Stomach (tissue), 9 donors: ENCODE measurements around the gene NCKAP5. TPM values are rescaled to one million over a fixed set of nuclear protein-coding genes. Genes with fewer than 3 reads are reported as not detected.

Experiments
- DNase-seq, 2 donors: peaks; one replicate each; pipeline versions ENCODE4 v3.0.0 to v3.0.0-alpha.2; 2013 to 2019
- H3K27ac ChIP-seq, 5 donors: fragments of 200-600 bp in 4 of 5; sonication (generic) in 4 of 5; one replicate each; pipeline ENCODE4 v1.5.1; 2013 to 2019; ENCODE audit warnings: mild to moderate bottlenecking in 1 of 5, moderate library complexity in 1 of 5
- H3K27me3 ChIP-seq, 3 donors: fragments of 200-600 bp; sonication (generic); one replicate each; pipeline ENCODE4 v1.5.1; 2017 to 2019; ENCODE audit warnings: mixed run types in 1 of 3
- H3K36me3 ChIP-seq, 4 donors: fragments of 200-600 bp; sonication (generic); 1 replicate in 3 of 4; 2 replicates in 1 of 4; pipeline ENCODE4 v1.5.1; 2016 to 2019
- H3K4me1 ChIP-seq, 4 donors: fragments of 200-600 bp; sonication (generic); one replicate each; pipeline ENCODE4 v1.5.1; 2016 to 2019
- H3K4me3 ChIP-seq, 4 donors: fragments of 200-600 bp; sonication (generic) in 3 of 4; one replicate each; pipeline ENCODE4 v1.5.1; 2016 to 2019; ENCODE audit warnings: mild to moderate bottlenecking in 1 of 4
- H3K9me3 ChIP-seq, 4 donors: fragments of 200-600 bp; sonication (generic); one replicate each; pipeline ENCODE4 v1.5.1; 2016 to 2019
- CTCF ChIP-seq, 7 experiments: fragments of 450-650 bp in 4 of 7; fragments of 200-600 bp in 3 of 7; sonication (generic) in 3 of 7; IDR thresholded peaks; one replicate each; pipeline ENCODE4 v1.5.1; 2016 to 2019; ENCODE audit warnings: antibody characterized with exemption in 7 of 7, control low read depth in 2 of 7, mild to moderate bottlenecking in 1 of 7
- EP300 ChIP-seq: sonication (generic); formaldehyde crosslinking; IDR thresholded peaks from one replicate; pipeline ENCODE4 v1.6.1; 2017; ENCODE audit warnings: antibody characterized with exemption
- POLR2A ChIP-seq, 4 donors: fragments of 450-650 bp; IDR thresholded peaks; one replicate each; pipeline ENCODE4 v1.6.1; 2016; ENCODE audit warnings: antibody characterized with exemption in 4 of 4, control low read depth in 2 of 4, mild to moderate bottlenecking in 1 of 4, moderate library complexity in 1 of 4
- POLR2AphosphoS5 ChIP-seq, 3 donors: sonication (generic); formaldehyde crosslinking; IDR thresholded peaks; one replicate each; pipeline ENCODE4 v1.6.1; 2016; ENCODE audit warnings: antibody characterized with exemption in 3 of 3
- WGBS, 5 donors: extraction: QIAGEN DNeasy Blood & Tissue Kit in 3 of 5; methylation state at CpG; one replicate each; pipeline versions ENCODE4 v1.1.5 to v1.1.7; 2013 to 2018; 5-methylcytosine and 5-hydroxymethylcytosine counted together
- intact Hi-C: fragments of 100-400 bp; cut with DNase I; formaldehyde crosslinking; loops from one replicate; pipeline ENCODE4 v1.15.1; 2023; ENCODE audit warnings: low total_unique reads
- polyA plus RNA-seq, 3 donors: library from polyadenylated mRNA; stranded (reverse); fragments of 200-250 nt; gene quantifications; one replicate each; pipeline ENCODE4 v1.2.3, GENCODE V29; 2013
- total RNA-seq, 5 donors: library from RNA; depleted of rRNA; stranded (reverse); fragments of >200 nt; gene quantifications; one replicate each; pipeline versions ENCODE4 v1.1.0 to v1.2.3, GENCODE V29; 2014 to 2016
- donor health status: healthy with polysubstance abuse.
- donor health status: Bipolar disorder and iron deficiency.
- donor health status: healthy.

NCKAP5 gene
- total and polyA plus RNA-seq, 8 donors, result 0.58 to 8.0 (median 1.6) TPM; not detected in 1

- Histone ChIP-seq H3K27me3 (no peaks in the 10 kb centered on the region), H3K9me3 (no peaks in the 10 kb centered on the region), H3K4me3 (no peak overlapping the region), H3K27ac (no peak overlapping the region), H3K4me1 (no peaks in the 10 kb centered on the region), H3K36me3 (no peaks in the 10 kb centered on the region)
- TF ChIP-seq POLR2AphosphoS5 (IDR thresholded peaks at IDR 0.05), result no peak
- TF ChIP-seq POLR2A (IDR thresholded peaks at IDR 0.05), result no peak
- no peak for TF ChIP-seq CTCF (IDR thresholded peaks at IDR 0.05)
- TF ChIP-seq EP300, result no peak
- intact Hi-C loops, result no loop called here
- 83 to 93% (median 86%) methylated on average over 6 of the region's 6 CpGs for WGBS, 5 donors
- no peak for DNase-seq
These were observed 620.1 kb downstream of the NCKAP5 start for GRCh38 chr2:132948211-132948610.

- Histone ChIP-seq H3K4me3 (no peak overlapping the region), H3K36me3 (no peaks in the 10 kb centered on the region), H3K27ac (no peak overlapping the region), H3K9me3 (no peaks in the 10 kb centered on the region), H3K27me3 (no peaks in the 10 kb centered on the region), H3K4me1 (no peaks in the 10 kb centered on the region)
- 87 to 93% (median 92%) methylated on average over 5 of the region's 5 CpGs for WGBS, 5 donors
- intact Hi-C loops, result no loop called here
- TF ChIP-seq EP300 (no peak), CTCF (IDR thresholded peaks at IDR 0.05) (no peak), POLR2A (IDR thresholded peaks at IDR 0.05) (no peak), POLR2AphosphoS5 (IDR thresholded peaks at IDR 0.05) (no peak)
- peak in 1 of 2 donors; percentile 40 for DNase-seq
These were observed 624.4 kb downstream of the NCKAP5 start for GRCh38 chr2:132943829-132944228.

GRCh38 chr2:132941296-132942020, 626.8 kb downstream of the NCKAP5 start:
- no peak overlapping the region for H3K4me3 ChIP-seq

GRCh38 chr2:132937629-132938028, 630.6 kb downstream of the NCKAP5 start:
- no peak for TF ChIP-seq POLR2AphosphoS5 (IDR thresholded peaks at IDR 0.05)
- no peak for TF ChIP-seq POLR2A (IDR thresholded peaks at IDR 0.05)
- TF ChIP-seq CTCF (IDR thresholded peaks at IDR 0.05), result no peak
- TF ChIP-seq EP300, result no peak
- Histone ChIP-seq H3K27ac (no peak overlapping the region), H3K27me3 (no peaks in the 10 kb centered on the region), H3K4me1 (no peaks in the 10 kb centered on the region), H3K9me3 (no peaks in the 10 kb centered on the region), H3K4me3 (no peak overlapping the region), H3K36me3 (no peaks in the 10 kb centered on the region)
- 25 to 41% (median 31%) methylated on average over 2 of the region's 2 CpGs for whole genome bisulfite sequencing, 5 donors
- no peak for DNase-seq
- intact Hi-C loops, result no loop called here

More at GRCh38 chr2:132941296-132942020, 626.8 kb downstream of the NCKAP5 start:
- Histone ChIP-seq H3K36me3 (no peaks in the 10 kb centered on the region), H3K27ac (no peak overlapping the region), H3K27me3 (no peaks in the 10 kb centered on the region), H3K9me3 (no peaks in the 10 kb centered on the region), H3K4me1 (no peaks in the 10 kb centered on the region)
- TF ChIP-seq EP300 (no peak), POLR2A (IDR thresholded peaks at IDR 0.05) (no peak)
- WGBS, 5 donors, result 89 to 92% (median 90%) methylated on average over 4 of the region's 4 CpGs
- DNase-seq, result no peak
- intact Hi-C loops, result no loop called here

GRCh38 chr2:132936791-132937190, 631.5 kb downstream of the NCKAP5 start:
- WGBS, 5 donors, result 67 to 90% (median 78%) methylated on average over 1 of the region's 1 CpG
- intact Hi-C loops, result no loop called here
- TF ChIP-seq POLR2A (IDR thresholded peaks at IDR 0.05), result no peak
- TF ChIP-seq POLR2AphosphoS5 (IDR thresholded peaks at IDR 0.05), result no peak
- no peak for TF ChIP-seq EP300
- no peak for TF ChIP-seq CTCF (IDR thresholded peaks at IDR 0.05)

More at GRCh38 chr2:132936791-132937190, 631.5 kb downstream of the NCKAP5 start:
- no peak for DNase-seq
- no peaks in the 10 kb centered on the region for H3K9me3 ChIP-seq
- H3K27ac ChIP-seq, result no peak overlapping the region
- no peak overlapping the region for H3K4me3 ChIP-seq
- no peaks in the 10 kb centered on the region for H3K4me1 ChIP-seq
- H3K27me3 ChIP-seq, result no peaks in the 10 kb centered on the region
- H3K36me3 ChIP-seq, result no peaks in the 10 kb centered on the region
